HUDEP-2 (cell line): Measurements from ENCODE around the gene DDX19B.

Experiments
- DNase-seq, 76 experiments: peaks; one replicate each; lab custom pipeline; 2025; ENCODE audit not compliant: unreplicated experiment in 76 of 76; lab: John Stamatoyannopoulos, UW

The DDX19B gene

DNA sequence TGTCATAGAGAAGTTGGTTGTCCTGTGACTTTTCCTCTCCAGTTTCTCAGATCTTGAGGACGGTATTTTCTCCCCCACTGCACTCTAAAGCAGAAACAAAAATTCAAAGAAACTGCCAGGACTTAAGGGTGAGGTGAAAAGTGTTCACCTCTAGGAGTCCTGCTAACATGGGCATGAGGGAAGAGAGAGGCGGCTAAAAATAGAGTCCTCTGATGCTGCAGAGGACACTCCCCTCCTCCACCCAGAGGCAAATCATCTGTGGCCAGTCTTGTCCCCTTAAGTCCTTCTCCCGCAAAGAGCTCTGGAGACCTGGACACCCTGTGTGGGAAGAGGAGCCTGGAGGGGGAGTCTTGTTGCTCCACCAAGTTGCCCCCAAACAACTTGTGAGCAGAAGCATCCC, 43.0 kb downstream of the DDX19B start:
- no peak for DNase-seq

DNA sequence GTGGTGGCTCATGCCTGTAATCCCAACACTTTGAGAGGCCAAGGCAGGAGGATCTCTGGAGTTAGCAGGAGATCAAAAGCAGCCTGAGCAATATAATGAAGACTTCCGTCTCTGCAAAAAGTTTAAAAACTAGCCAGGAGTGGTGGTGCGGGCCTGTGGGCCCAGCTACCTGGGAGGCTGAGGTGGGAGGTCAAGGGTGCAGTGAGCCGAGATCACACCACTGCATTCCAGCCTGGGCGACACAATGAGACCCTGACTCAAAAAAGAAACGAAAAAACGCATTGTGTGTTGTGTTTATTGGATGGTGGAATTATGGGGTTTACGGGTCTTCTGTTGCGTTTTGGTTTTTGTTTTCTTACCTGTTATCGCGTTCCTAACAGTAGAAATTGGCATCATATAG, 46.9 kb downstream of the DDX19B start:
- no peak for DNase-seq

DNA sequence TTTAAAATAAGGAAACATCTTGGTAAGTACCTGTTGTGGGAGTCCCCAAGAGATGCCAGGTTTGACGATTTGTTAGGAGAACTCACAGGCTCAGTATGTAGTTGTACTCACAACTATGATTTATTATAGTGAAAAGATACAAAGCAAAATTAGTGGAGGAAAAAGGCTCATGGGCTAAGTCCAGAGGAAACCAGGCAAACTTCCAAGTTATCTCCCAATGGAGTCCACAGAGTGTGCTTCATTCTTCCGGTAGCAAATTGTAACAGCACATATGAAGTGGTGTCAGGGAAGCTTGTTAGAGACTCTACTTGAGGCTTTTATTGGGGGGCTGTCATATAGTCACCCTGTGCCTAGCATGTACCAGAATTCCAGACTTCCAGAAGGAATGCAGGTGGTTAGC, 50.0 kb downstream of the DDX19B start:
- no peak for DNase-seq

DNA sequence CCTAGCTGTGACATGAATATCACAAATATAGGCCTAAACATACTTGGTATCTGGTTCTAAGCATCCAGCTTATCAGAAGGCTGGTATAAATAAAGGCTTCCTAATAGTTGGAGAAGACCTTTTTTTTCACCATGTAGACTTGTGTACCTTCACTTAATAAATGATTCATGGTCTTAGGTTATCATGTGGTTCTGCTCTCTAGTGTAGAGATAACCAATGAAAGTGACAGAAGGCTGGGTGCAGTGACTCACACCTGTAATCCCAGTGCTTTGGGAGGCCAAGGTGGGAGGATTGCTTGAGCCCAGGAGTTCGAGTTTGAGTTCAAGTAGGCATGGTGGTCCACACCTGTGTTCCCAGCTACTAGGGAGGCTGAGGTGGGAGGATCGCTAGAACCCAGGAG, 50.8 kb downstream of the DDX19B start:
- no peak for DNase-seq

DNA sequence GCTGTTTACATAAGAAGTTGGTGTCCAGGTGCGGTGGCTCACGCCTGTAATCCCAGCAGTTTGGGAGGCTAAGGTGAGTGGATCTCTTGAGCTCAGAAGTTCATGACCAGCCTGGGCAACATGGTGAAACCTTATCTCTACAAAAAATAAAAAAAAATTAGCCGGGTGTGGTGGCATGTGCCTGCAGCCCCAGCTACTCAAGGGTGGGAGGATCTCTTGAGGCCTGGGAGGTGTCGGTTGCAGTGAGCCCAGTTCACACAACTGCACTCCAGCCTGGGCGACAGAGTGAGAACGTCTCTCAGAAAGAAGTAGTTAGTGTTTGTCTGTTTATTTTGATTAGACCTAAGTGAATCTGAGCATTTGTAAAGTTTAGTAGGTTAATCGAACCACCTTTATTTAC, 60.6 kb downstream of the DDX19B start:
- peak in 68 of 76 experiments; percentile 7 to 81 (median 40) for DNase-seq

DNA sequence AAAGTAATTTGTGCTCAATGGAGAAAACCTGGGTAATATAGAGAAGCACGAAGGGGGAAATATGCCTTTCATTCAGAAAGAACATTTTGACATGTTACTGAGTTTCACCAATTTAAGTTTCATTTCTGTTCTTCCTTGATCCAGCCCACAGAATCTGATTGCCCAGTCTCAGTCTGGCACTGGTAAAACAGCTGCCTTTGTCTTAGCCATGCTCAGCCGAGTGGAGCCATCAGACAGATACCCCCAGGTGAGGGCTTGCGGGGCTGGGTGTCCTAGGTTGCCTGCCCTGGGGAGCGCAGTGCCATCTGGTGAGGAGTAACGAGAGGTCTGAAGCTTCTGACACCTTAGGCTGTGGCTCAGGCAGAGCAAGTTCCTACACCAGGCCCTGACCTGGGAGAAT, 65.4 kb downstream of the DDX19B start:
- DNase-seq: no peak

DNA sequence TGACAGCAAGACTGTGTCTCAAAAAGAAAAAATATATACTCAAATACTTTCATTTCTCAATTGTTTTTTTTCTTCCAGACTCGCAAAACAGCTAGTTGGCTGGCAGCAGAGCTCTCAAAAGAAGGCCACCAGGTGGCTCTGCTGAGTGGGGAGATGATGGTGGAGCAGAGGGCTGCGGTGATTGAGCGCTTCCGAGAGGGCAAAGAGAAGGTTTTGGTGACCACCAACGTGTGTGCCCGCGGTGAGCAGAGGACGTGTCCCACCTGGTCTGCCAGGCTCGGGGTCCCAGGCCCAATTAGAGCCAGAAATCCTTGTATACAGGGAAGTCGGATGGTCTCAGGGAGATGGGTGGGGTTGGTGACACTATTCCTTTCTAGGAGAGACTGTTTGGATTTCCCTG, 71.2 kb downstream of the DDX19B start:
- DNase-seq: peak in 3 of 76 experiments; percentile 4 to 16 (median 15)

DNA sequence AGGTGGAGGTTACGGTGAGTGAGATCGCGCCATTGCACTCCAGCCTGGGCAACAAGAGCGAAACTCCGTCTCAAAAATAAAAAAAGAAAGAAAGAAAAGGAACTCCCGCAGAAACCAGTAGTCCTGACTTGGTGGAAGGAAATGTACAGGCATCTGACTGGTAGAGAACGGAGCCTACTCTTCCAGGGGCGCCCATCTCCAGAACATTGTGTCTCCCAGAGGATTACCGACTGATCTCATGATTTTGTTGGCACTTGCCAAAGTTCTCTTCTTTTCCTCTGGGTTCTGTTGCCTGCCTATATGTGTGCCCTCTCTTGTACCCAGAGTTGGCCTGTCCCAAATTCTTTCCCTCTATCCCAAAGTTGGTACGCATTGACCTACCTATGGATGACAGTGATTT, 71.9 kb downstream of the DDX19B start:
- no peak for DNase-seq

DNA sequence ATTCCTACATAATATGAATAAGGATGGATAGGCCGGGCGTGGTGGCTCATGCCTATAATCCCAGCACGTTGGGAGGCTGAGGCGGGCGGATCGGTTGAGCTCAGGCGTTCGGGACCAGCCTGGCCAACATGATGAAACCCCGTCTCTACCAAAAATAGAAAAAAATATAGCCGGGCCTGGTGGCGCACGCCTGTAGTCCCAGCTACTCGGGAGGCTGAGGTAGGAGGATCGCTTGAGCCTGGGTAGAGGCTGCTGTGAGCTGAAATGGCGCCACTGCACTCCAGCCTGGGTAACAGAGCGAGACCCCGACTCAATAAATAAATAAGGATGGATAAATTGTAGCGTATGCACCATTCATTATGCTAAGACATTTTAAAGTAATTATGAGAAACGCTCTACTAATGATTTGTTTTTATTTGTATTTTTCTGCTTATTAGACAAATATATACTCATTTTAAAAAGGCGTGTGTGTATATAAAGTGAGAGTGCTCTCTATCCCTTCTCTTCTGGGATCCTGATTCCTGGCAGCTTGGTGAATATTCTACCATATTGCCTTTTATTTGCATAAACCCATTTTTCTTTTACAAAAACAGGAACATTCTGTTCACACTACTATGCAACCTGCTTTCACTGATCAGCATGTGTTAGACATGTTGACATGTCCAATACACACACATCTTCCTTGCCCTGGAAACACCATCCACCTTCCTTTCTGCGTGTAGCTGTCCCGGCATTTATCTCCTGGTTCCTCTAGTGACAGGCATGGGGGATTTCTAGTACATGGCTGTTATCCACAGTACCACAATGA, 74.1 kb downstream of the DDX19B start:
- no peak for DNase-seq

DNA sequence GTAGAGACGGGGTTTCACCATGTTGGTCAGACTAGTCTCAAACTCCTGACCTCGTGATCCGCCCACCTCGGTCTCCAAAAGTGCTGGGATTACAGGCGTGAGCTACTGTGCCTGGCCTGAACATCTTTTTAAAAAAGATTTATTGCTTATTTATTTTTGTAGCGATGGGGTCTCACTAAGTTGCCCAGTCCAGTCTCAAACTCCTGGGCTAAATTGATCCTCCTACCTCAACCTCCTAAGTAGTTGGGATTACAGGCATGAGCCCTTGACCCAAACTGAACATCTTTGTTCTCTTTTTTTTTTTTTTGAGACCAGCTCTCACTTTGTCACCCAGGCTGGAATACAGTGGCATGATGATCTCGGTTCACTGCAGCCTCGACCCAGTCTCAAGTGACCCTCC, 75.2 kb downstream of the DDX19B start:
- DNase-seq: no peak

DNA sequence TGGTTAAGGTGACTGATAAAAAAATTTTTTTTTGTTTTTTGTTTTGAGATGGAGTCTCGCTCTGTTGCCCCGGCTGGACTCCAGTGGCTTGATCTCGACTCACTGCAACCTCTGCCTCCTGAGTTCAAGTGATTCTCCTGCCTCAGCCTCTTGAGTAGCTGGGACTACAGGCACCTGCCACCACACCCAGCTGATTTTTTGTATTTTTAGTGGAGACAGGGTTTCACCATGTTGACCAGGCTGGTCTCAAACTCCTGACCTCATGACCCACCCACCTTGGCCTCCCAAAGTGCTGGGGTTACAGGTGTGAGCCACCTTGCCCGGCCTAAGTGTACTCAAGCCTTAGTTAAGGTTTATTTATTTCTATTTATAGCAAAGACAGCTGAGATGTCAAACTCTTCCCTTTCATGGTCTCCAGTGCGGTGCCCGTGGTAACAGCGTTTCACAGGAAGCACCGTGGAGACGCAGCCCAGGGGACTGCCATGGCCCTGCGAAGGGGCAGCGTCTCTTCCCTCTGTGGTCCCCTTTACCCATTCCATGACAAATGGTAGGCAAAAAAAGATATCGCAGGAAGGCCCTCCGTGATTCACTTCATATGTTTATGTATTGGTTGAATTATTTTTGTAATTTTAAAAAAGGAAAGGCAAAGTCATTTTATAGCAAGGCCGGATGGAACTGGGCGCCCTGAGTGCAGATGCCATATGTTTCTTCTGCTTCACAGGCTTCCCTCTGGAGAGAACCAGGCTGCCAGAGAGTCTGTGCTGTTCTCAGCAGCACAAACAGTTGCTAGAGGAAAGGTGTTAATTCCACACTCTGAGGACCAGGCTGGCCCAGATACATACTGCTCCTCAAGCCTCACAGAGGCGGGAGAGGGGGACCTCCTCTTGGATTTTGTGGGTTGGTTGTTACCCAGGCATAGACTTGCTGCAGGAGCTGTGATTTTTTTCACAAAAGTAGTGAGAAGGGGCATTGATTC, 76.9 kb downstream of the DDX19B start:
- no peak for DNase-seq

DNA sequence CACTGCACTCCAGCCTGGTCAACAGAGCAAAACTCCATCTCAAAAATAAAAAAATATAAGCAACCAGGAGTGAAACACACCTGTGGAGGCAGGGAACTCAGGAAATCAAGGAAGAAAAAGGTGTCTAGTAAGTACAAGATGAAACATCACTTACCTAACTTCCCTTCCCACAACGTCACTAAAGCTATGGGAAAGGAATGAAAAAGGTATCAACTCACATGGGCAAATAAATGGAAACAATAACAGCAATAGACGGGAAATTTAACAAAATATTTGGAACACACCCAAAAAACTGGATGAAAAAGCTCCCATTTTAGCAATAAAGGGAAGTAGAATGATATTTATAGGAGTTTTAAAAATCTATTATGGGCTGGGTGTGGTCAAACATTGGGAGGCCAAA, 78.8 kb downstream of the DDX19B start:
- DNase-seq: no peak

DNA sequence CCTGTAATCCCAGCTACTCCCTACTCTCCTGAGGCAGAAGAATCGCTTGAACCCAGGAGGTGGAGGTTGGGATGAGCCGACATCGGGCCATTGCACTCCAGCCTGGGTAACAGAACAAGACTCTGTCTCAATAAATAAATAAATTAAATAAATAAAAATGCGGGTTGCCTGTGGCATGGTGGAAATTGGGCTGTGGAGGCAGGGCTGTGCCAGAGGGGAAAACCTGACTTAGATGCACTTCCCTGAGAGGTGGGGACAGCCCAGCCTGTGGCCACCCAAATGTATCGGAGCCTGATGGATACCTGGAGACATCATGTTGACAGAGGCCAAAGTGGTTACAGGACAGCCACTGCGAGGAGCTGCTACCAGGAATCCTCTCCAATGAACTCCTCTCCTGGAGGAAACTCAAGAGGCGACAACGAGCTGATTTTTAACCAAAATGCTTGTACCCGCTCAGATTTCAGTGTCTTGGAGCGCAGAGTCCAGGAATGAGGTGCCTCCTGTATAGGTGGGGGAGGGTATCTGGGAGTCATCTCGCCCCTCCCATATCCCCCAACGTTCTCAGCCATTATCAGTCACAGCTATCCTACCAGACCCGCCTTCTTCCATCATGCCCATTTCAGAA, 80.0 kb downstream of the DDX19B start:
- DNase-seq: peak in 3 of 76 experiments; percentile 5 to 23 (median 20)

DNA sequence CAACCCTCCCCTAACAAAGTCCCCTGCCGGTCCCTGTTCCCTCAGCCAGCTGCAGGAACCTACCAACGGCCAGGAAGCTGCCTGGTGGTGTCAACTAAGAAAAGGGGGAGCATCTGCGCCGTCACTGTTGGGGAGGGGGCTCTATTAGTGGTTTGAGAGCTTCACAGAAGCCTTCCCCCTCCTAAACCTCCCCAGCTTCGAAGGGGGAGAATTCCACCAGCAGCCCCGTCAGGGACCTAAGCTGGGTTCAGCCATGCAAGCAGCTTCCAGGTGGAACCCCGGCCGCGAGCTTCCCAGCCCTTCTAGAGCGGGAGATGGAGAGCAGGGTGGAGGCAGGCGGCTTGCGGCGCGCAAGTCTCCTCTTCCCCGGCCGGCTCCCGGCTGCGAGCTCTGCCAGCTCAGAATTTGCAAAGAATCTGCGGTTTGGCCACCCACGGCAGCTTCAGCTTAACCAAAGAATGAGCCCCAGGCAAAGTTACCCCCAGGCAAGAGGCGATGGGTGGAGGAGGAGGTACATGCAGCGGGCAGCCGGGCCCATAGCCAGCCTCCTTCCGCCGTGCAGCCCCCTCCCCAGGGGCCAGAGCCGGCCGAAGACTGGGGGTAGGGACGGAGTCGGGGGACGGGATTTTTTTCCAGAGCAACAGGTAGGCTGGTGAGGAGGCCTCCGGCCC, 81.4 kb downstream of the DDX19B start:
- DNase-seq: peak in 27 of 76 experiments; percentile 1 to 58 (median 32)

DNA sequence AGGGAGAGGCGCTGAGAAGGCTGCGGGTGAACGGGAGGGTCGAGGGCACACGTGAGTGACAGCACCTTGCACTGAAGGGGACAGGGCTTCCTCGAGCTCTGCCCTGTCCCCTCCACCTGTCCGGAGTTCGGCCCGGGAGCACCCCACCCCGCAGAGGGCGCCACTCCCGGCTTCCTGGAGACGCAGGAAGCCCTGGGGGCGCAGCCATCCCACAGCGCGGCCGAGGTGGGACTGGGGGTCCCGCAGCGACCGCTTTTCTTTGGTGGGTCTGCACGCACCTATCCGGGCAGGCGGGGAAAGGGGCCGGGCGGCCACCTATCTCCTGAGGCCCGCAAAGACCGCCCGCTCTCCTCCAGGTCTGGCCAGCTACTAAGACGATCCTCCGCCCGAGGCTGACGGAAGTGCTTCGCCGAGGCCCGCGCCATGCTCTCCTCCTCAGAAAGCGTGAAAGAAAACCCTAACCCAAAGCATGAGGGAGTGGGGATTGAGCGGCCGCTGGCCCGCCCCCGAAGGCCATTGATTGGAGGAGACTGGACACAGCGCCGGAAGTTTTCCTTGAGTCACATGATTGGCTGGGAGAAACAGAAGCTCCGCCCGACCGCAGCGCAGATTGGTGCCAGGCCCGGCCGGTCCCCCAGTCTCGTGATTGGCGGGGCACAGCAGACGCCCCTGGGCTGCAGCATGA, 82.1 kb downstream of the DDX19B start:
- DNase-seq: peak in 75 of 76 experiments; percentile 35 to 97 (median 93)

DNA sequence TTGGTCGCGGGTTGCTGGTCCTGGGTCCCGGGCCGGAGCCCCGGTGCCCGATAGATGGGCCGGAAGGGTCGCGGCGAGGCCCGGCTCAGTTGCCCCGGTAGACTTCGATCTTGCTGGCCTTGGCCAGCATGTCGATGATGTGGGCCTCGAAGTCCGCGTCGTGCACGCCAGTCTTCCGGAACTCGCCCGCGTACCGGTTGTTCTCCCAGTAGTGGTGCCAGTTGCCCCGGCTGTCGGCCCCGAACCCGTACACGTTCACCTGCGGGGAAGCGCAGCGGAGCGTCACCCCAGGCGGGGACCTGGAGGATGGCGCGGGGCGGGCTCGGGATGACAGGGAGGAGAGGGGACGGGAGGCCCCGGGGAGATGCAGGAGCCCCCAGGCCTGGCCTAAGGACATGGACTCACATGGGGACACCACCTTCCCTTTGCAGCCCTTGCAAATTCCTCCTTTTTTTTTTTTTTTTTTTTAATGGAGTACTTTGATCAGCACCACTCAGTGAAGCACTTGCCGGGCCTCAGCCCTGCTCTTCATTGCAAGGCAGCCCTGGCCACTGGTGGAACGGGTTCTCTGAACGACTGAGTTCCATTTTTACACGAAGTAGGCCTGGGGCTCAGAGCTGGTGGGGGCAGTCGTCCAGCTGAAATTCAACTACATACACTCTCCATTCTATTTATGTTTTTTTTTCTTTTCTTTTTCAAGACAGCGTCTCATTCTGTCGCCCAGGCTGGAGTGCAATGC, 82.8 kb downstream of the DDX19B start:
- peak in 4 of 76 experiments; percentile 43 to 86 (median 56) for DNase-seq

DNA sequence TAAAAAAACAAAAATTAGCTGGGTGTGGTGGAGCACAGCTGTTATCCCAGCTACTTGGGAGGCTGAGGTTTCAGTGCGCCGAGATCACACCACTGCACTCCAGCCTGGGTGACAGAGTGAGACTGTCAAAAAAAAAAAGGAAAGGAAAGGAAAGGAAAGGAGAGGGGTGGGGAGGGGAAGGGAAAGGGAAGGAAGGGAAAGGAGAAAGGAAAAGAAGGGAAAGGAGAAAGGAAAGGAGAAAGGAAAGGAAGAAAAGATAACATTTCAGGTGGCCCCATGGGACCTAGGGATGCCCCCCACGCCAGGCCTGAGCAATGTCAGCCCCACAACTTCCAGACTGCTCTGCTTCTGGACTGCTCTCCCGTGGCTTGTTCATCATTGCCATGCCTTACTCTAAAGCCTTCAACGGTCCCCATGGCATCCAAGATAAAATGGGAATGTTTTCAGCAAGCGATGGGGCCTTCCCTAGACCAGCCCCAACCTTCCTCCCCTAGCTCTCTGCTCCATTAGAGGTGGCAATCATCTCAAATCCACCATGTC, 84.5 kb downstream of the DDX19B start:
- no peak for DNase-seq
